HG02610 (cell line): ENCODE results near the gene NOC4L.
"Not testable (repeated sequence)": the region's sequence is repeated elsewhere in the genome, so short reads cannot be mapped to it uniquely, and the experiment has no call there.

Source experiments
- ATAC-seq: cut with Tn5 transposase; IDR thresholded peaks from one replicate; pipeline ENCODE4 v1.9.1; 2021; ENCODE audit warnings: mild to moderate bottlenecking, moderate library complexity; ENCODE audit not compliant: unreplicated experiment

Gene NOC4L

GRCh38 chr12:132191715-132192553 is 47.7 kb downstream of the NOC4L start:
- ATAC-seq, result no peak

DNA sequence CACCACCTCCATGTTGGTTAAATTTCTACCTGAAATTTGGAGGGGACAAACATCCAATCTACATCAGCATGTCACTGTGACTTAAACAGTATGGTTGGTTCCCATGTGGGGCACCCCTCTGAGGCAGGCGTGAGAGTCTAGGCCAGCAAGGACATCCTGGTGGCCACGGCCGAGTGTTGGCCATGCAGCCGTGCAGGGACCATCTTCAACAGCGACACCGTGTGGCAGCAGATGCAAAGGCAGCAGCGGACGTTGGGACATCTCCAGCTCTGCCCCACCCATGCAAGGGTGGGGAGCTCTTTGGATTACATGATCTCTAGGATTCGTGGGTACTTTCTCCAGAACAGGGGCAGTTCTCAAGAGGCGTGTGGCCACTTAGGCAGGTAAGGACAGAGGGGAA is 49.8 kb downstream of the NOC4L start:
- ATAC-seq, result no peak

GRCh38 chr12:132194556-132194955 is 50.3 kb downstream of the NOC4L start:
- ATAC-seq, result no peak

- ATAC-seq, result not testable (repeated sequence)
These were observed 51.0 kb downstream of the NOC4L start for GRCh38 chr12:132195242-132195641.

DNA sequence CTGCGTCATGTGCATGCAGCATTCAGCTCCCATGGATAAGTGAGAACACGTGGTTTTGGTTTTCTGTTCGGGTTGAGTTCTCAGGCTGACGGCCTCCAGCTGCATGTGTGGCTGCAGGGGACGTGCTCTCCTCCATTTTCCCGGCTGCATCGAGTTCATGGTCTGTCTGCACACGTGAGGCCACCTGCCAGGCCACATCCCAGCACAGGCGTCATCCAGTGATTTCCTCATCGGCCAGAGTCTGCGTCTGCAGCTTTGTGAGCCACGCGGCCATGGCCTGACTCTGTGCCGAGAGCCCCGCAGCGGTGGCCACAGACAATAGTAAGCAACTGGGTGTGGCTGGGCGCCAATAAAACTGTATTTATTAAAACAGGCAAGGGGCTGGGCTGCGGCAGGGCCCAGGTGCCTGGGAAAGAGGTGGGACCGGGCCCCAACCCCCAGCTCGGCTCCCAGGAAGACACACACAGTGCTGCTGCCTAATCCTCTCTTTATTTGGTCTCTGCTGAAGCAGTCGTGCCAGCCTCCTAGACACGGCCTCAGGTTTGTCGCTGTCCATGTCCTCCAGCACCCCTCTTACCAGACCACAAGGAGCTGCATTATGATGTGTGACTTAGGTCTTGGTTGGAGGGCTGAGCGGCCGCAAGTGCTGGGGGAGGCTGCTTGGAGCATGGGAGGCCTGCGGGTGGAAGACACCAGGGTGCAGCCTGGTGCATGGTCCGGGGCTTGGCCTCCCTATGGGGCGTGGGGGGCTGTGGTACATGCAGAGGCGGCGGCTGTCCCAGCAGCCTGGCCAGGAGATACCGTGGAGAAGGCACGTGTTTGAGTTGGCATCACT is 52.0 kb downstream of the NOC4L start:
- ATAC-seq, result no peak

GRCh38 chr12:132196873-132197390 is 52.7 kb downstream of the NOC4L start:
- ATAC-seq, result no peak

GRCh38 chr12:132197581-132198354 is 53.5 kb downstream of the NOC4L start:
- ATAC-seq, result no peak

DNA sequence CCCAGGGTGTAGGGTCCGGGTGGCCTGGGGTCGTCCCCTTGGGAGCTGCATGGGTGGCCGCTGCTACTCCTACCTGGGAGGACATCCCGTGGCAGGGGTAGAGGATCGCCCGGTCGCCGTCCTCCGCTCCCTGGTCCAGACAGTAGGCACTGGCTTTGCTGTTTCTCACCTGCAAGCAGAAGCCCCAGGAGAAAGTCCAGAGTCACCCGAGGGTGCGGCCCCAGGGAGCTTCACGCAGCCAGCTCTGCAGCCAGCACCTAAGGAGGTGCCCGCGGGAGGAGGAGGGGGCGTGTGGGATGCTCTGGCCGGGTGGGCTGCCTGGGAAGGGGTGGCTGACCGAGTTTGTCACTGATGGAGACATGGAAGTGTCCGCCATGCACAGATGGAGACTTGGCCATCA is 54.8 kb downstream of the NOC4L start:
- no peak for ATAC-seq

- ATAC-seq, result no peak
These were observed 55.5 kb downstream of the NOC4L start for GRCh38 chr12:132199526-132200319.

- ATAC-seq, result no peak
These were observed 56.5 kb downstream of the NOC4L start for GRCh38 chr12:132200800-132201199.

DNA sequence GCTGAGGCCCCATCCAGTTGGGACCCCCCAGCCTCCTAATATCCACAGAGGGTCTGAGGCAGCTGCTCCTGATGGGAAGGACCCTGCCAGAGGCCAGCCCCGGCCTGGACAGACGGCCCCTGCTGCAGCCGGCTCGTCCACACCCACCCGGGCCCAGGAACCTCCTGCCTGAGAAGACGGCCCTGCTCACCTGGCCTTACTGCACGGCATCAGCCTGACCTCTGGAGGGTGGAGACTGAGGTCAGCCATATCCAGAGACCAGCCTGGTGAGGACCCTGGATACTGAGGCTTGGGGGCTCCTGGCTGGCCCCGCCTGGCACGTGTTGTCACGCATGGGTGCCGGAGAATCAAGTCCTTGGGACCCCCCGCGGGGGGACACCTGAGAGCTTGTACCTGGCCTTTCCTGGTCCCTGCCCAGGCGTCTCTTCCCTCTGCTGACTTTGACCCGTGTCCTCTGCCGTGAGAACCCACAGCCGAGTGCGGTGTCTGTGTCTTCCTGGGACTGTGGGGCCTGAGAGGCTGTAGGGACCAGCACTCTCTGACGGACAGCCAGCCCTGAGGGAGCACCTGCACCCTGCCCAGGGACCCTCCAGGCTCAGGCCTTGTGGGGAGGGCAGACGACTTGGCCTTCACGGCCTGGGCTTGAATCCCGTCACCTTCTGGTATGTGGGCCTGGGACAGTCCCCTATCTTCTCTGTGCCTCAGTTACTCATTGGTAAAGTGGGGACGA is 57.3 kb downstream of the NOC4L start:
- ATAC-seq, result no peak
